PC-3 (cell line): ENCODE results near the gene CD2. TPM values are rescaled to one million over a fixed set of nuclear protein-coding genes. Genes with fewer than 3 reads are reported as not detected.

Source experiments
- ATAC-seq: fragments of 200-7000 bp; cut with Tn5 transposase; 2 replicates; pipeline ENCODE4 v1.9.1; 2020; ENCODE audit warnings: mild to moderate bottlenecking, moderate library complexity
- BruUV-seq: library from RNA; stranded (reverse); fragments of 400-500 nt; replicated peaks from 2 replicates; lab custom pipeline; 2021; lab: Mats Ljungman, UMichigan
- CTCF ChIA-PET: fragments of 300-600 bp; sonication (Branson Sonifier 250); formaldehyde crosslinking; loops from one replicate; lab custom pipeline; 2022; ENCODE audit warnings: antibody characterized with exemption; lab: Charles Lee
- POLR2A ChIA-PET: fragments of 300-600 bp; sonication (Branson Sonifier 250); formaldehyde crosslinking; loops from one replicate; lab custom pipeline; 2022; ENCODE audit warnings: antibody characterized with exemption; ENCODE audit not compliant: unreplicated experiment; lab: Charles Lee
- DNase-seq: peaks from one replicate; pipeline ENCODE4 v3.0.0-alpha.2; 2015
- H2AFZ ChIP-seq: fragments of 300-600 bp; sonication (generic); 2 replicates; pipeline ENCODE4 v1.6.0; 2016; ENCODE audit warnings: antibody characterized with exemption, low read length
- H3F3A ChIP-seq: fragments of 300-600 bp; sonication (generic); one replicate; pipeline ENCODE4 v1.6.0; 2017; ENCODE audit warnings: antibody characterized with exemption, low read length, control low read depth, mild to moderate bottlenecking; ENCODE audit not compliant: unreplicated experiment
- H3K27ac ChIP-seq: fragments of 300-600 bp; sonication (generic); 2 replicates; pipeline ENCODE4 v1.5.1; 2016; ENCODE audit warnings: mild to moderate bottlenecking, low read length
- H3K27me3 ChIP-seq: fragments of 300-600 bp; sonication (generic); 2 replicates; pipeline ENCODE4 v1.6.1; 2016; ENCODE audit warnings: low read length, mixed read lengths
- H3K36me3 ChIP-seq: fragments of 300-600 bp; sonication (generic); 2 replicates; pipeline ENCODE4 v1.6.1; 2016; ENCODE audit warnings: low read depth, mixed run types, low read length, mixed read lengths
- H3K4me1 ChIP-seq: fragments of 300-600 bp; sonication (generic); 2 replicates; pipeline ENCODE4 v1.5.1; 2016; ENCODE audit warnings: low read length; ENCODE audit not compliant: insufficient read depth
- H3K4me2 ChIP-seq: fragments of 300-600 bp; sonication (generic); 2 replicates; pipeline ENCODE4 v1.6.0; 2016; ENCODE audit warnings: low read length
- H3K4me3 ChIP-seq: fragments of 300-600 bp; sonication (generic); 2 replicates; pipeline ENCODE4 v1.5.1; 2016; ENCODE audit warnings: mild to moderate bottlenecking, low read length, mixed read lengths
- H3K79me2 ChIP-seq: fragments of 300-600 bp; sonication (generic); 2 replicates; pipeline ENCODE4 v1.6.1; 2017; ENCODE audit warnings: low read length, mixed read lengths
- H3K9ac ChIP-seq: fragments of 300-600 bp; sonication (generic); 2 replicates; pipeline ENCODE4 v1.6.0; 2016; ENCODE audit warnings: mild to moderate bottlenecking, low read length
- H3K9me2 ChIP-seq: fragments of 300-600 bp; sonication (generic); replicated peaks from 2 replicates; pipeline ENCODE4 v1.6.1; 2016; ENCODE audit warnings: mixed run types, low read length, mixed read lengths
- H3K9me3 ChIP-seq: fragments of 300-600 bp; sonication (generic); 2 replicates; pipeline ENCODE4 v1.6.1; 2016; ENCODE audit warnings: low read length, mixed read lengths
- H4K20me1 ChIP-seq: fragments of 300-600 bp; sonication (generic); 2 replicates; pipeline ENCODE4 v1.6.1; 2016; ENCODE audit warnings: low read length, mixed read lengths
- EZH2 ChIP-seq: fragments of 300-600 bp; sonication (generic); IDR thresholded peaks from one replicate; pipeline ENCODE4 v1.6.1; 2017; ENCODE audit warnings: antibody characterized with exemption, mild to moderate bottlenecking, low read length; ENCODE audit not compliant: unreplicated experiment
- EZH2phosphoT487 ChIP-seq: fragments of 300-600 bp; sonication (generic); IDR thresholded peaks from 2 replicates; pipeline ENCODE4 v1.6.1; 2018; ENCODE audit warnings: mild to moderate bottlenecking, antibody characterized with exemption, low read length, borderline replicate concordance
- intact Hi-C: fragments of 100-400 bp; cut with micrococcal nuclease; formaldehyde crosslinking; loops from 2 replicates; pipeline ENCODE4 v1.9.0; 2023
- total RNA-seq: library from RNA; depleted of rRNA; stranded (reverse); fragments of >200 nt; gene quantifications from 2 replicates; pipeline ENCODE4 v1.2.3, GENCODE V29; 2014
- TF ChIP-seq, protein P1 (sequence below): fragments of 300-600 bp; sonication (generic); conservative IDR thresholded peaks from 2 replicates; pipeline ENCODE4 v1.5.1; 2017; ENCODE audit warnings: antibody characterized with exemption, low read depth, mild to moderate bottlenecking, low read length

The CD2 gene
- total RNA-seq, 1 experiment from 2014 or later = not detected

DNA sequence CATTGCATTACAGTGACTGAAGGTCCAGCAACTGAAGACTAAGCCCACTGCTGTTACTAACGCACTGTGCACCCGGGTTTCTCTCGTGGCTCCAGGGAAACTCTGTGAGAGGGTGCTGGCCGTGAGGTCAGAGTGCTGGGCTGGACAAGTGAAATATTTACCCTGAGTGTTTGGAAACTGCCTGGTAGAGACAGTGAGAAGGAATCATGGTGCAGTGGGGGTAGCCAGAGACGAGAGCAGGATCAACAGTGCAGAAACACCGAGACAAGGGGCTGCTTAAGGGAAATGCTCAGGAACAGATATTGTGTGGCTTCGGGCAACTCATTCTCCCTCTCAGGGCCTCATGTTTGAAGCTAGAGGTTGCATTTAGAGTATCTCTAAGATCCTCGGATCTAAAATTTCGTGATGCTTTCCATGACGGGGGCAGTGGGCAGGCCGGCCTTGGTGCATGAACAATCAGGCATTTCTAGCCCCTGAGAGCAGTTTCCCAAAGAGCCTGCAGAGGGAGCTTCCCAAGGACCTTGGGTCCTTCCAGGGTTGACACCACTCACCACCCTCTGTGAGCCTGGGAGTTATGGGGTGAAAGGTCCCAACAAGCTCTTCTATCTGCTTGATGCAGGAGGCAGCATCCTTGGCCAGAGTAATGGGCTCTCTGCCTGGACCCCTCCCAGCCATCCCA lies 9.7 kb downstream of the CD2 start:
- no peaks in the 10 kb centered on the region for H4K20me1 ChIP-seq
- ChIA-PET POLR2A (no interaction called here), CTCF (interaction anchor here (0.6 kb wide), 2 partner anchors 10 kb away, joined by 3 to 4 read pairs; partner anchors contain the start of gene CD2)
- no peaks in the 10 kb centered on the region for H3K9me2 ChIP-seq
- H3K9ac ChIP-seq = no peak overlapping the region
- no peak overlapping the region for H3K4me3 ChIP-seq
- DNase-seq (peak; percentile 53), ATAC-seq (0 out of 2 replicates have a peak, but pooled peaks have one; percentile 40)
- TF ChIP-seq, protein P1, sequence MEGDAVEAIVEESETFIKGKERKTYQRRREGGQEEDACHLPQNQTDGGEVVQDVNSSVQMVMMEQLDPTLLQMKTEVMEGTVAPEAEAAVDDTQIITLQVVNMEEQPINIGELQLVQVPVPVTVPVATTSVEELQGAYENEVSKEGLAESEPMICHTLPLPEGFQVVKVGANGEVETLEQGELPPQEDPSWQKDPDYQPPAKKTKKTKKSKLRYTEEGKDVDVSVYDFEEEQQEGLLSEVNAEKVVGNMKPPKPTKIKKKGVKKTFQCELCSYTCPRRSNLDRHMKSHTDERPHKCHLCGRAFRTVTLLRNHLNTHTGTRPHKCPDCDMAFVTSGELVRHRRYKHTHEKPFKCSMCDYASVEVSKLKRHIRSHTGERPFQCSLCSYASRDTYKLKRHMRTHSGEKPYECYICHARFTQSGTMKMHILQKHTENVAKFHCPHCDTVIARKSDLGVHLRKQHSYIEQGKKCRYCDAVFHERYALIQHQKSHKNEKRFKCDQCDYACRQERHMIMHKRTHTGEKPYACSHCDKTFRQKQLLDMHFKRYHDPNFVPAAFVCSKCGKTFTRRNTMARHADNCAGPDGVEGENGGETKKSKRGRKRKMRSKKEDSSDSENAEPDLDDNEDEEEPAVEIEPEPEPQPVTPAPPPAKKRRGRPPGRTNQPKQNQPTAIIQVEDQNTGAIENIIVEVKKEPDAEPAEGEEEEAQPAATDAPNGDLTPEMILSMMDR = peak; percentile 63
- no peak for TF ChIP-seq EZH2
- no peaks in the 10 kb centered on the region for H3K9me3 ChIP-seq
- H3K4me1 ChIP-seq = no peaks in the 10 kb centered on the region
- BruUV-seq = no TSS peak
- no peak overlapping the region for H3K27ac ChIP-seq
- H3K79me2 ChIP-seq = no peaks in the 10 kb centered on the region
- H3K4me2 ChIP-seq = no peak overlapping the region
- no peaks in the 10 kb centered on the region for H3K36me3 ChIP-seq
- no peak overlapping the region for H2AFZ ChIP-seq
- intact Hi-C loops = no loop called here
- H3F3A ChIP-seq = no peaks in the 10 kb centered on the region
- H3K27me3 ChIP-seq = no peaks in the 10 kb centered on the region

DNA sequence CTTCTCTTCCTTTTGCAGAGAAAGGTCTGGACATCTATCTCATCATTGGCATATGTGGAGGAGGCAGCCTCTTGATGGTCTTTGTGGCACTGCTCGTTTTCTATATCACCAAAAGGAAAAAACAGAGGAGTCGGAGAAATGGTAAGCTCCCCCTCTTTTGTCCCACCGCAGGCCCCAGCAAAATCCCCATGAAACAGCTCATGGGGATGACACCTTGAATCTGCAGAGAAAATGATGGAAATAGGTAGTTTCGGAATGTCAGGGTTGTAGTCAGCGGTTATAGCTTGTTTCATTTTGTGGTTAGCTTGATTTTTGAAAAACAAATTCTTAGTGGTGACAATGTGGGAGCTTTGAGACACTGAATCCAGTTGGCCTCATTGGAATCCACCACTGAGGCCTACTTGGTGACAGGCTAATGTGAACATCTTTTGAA lies 10.3 kb downstream of the CD2 start:
- Histone ChIP-seq H3K4me2 (no peak overlapping the region), H3K4me1 (no peaks in the 10 kb centered on the region), H3K4me3 (no peak overlapping the region), H3K9me2 (no peaks in the 10 kb centered on the region), H3K27ac (no peak overlapping the region), H2AFZ (no peak overlapping the region), H3K9ac (no peak overlapping the region), H3K9me3 (no peaks in the 10 kb centered on the region), H3K27me3 (no peaks in the 10 kb centered on the region), H3K36me3 (no peaks in the 10 kb centered on the region), H3K79me2 (no peaks in the 10 kb centered on the region), H3F3A (no peaks in the 10 kb centered on the region), H4K20me1 (no peaks in the 10 kb centered on the region)
- BruUV-seq = no TSS peak
- intact Hi-C loops = no loop called here
- TF ChIP-seq EZH2phosphoT487 = no peak
- TF ChIP-seq EZH2 = no peak
- TF ChIP-seq, protein P1 = no peak
- no peak for ATAC-seq
- DNase-seq = no peak
- POLR2A ChIA-PET = no interaction called here
- CTCF ChIA-PET = interaction anchor here (0.6 kb wide), 2 partner anchors 10 to 40 kb away, joined by 3 read pairs; partner anchors contain the start of gene CD2
